ENCODE results near the gene BTBD10. TPM values are rescaled to one million over a fixed set of nuclear protein-coding genes. Genes with fewer than 3 reads are reported as not detected.
"Not testable (repeated sequence)": the region's sequence is repeated elsewhere in the genome, so short reads cannot be mapped to it uniquely, and the experiment has no call there.

Gene BTBD10
- total RNA-seq, 1 donor from 2014 or later, result 98.0 TPM

DNA sequence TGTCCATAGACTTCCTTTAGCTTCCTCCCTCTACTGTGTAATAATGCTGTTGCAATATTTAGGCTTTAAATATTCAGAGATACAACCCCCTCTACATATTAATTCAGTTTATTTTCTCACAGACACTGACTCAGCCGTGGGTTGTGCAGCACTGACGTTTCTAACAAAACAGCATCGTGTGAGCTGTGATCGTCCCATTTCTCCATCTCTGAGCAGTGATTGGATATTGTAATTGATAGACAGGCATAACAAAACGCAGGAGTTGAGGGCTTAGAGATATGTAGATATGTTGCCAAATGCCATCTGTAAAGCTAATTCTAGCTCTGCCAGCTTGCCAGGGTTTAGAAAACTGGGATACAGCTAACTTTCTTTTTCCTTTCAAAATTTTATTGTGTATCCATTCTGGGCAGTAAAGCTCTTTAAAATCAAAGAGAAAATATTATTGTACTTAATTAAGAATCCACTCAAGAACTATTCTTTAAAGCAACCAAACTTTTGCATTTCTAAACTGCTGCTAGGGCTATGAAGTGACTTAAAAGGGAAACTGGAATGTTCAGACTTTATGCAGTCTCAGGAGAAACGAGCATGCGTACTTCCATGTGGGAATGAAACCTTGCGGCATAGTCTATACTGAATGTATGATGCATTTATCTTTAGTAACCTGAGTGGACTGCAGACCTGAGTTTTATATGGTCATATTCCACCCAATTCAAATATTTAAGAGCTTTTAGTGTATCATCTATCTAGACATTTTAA is 22.7 kb downstream of the BTBD10 start:
- peak; percentile 88 to 91 for DNase-seq (ENCODE audit: low read depth in 2 of 2)

DNA sequence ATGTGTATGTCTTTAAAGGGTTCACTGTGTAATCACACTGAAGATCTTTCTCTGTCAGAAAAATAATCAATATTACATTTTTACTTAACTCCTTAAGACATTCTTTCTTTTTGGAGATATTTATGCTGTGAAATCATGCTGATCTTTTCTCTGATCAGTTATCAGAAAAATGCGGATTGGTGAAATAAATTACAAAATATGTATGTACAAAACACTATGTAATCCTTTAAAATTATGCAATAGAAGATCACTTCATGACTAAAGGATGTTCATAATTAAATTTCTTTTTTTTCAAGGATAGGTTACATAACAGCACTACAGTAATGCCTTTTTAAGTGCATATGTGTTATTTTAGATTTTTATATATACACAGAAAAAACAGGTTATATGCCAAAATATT is 24.7 kb downstream of the BTBD10 start:
- no peak for DNase-seq (ENCODE audit: low read depth in 2 of 2)

DNA sequence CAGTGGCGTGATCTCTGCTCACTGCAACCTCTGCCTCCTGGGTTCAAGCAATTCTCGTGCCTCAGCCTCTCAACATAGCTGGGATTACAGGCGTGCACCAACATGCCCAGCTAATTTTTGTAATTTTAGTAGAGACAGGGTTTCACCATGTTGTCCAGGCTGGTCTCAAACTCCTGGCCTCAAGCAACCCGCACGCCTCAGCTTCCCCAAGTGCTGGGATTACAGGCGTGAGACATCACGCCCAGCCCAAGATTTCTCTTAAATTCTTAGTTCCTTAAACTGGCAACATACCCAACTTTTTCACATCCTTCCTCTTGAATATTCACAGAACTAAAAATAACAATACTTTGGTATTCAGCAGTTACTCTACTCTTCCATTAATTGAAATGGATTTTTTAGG is 26.2 kb downstream of the BTBD10 start:
- DNase-seq (ENCODE audit: low read depth in 2 of 2), result not testable (repeated sequence)

DNA sequence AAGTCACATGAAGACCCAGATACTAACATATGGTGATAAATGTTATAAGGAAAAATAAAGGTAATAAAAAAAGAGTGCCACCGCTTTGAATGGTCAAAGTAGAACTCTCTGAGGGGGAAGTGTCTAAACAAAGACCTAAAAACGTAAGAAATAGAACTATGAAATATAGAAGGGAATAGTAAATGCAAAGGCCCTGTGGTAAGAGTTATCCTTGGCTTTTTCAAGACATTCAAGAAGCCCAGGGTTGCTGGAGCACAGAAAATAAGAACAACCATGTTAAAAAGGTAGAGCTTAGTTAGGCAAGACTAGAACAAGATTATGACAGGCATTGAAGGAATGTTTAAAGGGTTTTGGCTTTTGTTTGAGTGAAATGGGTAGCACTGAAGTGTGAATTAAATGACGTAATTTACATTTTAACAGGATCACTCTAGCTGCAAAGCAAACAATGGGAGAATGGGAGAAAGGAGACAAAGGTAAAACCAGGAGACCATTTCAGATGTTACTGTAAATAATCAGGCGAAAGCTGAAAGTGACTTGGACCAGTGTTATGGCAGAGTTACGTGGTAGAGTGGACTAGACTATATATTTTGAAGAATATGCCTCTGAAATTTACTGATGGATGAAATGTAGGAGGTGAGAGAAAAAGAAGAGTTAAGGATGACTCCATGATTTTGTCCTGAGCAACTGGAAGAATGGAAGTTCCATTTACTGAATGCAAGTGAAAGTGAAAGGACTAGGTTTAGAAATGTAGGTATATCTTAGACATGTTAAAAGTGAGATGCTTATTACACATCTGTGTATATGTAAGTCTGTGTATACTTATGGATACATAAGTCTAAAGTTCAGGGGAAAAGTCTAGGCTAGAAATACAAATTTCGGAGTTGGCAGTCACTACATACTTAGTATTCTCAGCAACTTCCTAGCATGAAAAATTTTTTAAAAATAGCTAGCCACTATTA is 28.5 kb downstream of the BTBD10 start:
- no peak for DNase-seq (ENCODE audit: low read depth in 2 of 2)

DNA sequence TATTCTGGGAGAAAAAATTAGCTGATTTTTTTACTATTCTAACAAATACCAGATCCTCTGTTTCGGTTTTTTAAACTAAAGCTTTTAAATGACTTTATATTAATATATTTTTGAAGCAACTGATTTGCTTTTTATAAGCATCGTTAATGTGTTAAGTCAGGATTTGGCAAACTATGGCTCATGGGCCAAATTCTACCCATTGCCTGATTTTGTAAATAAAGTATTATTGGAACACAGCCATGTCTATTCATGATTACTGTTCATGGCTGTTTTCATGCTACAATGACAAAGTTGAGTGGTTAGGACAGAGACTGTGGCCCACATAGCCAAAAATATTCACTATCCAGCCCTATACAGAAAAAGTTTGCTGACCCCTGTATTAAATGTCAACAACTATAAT is 29.6 kb downstream of the BTBD10 start:
- DNase-seq (ENCODE audit: low read depth in 2 of 2), result no peak

DNA sequence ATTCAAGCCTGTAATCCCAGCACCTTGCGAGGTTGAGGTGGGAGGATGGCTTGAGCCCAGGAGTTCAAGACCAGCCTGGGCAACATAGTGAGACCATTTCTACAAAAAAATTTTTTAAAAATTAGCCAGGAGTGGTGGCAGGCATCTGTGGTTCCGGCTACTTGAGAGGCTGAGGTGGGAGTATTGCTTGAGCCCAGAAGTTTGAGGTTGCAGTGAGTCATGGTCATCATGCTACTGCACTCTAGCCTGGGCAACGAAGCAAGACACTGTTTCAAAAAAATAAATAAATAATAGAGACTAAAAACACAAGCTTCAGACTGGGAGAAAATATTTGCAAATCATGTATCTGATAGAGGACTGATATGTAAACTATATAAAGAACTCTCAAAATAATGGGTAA is 33.2 kb downstream of the BTBD10 start:
- DNase-seq (ENCODE audit: low read depth in 2 of 2), result no peak

DNA sequence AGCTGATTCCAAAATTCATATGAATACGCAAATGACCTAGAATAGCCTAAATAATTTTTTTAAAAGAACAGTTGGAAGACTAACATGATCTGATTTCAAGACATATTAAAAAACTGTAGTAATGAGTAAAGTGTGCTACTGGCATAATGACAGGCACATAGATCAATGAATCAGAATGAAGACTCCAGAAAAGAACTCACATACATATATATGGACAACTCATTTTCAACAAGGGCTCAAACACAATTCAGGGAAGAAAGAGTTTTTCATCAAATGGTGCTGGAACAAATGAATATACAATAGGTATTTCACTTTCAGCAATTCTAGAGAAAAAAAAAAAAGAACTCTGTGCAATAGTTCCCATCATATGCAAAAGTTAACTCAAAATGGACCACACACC is 33.7 kb downstream of the BTBD10 start:
- no peak for DNase-seq (ENCODE audit: low read depth in 2 of 2)

DNA sequence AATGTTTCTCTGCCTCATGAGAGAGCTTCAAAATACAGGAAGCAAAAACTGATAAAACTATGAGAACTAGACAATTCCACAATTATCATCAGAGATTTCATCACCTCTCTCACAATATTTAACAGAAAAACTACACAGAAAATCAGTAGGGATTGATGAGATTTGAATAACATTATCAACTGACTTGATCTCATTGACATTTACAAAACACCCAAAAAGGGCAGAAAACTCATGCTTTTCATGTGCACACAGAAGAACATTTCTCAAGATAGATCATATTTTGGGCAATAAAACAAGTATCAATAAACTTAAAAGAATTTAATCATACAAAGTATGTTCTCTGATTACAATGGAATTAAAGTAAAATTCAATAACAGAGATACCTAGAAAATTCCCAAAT is 35.6 kb downstream of the BTBD10 start:
- no peak for DNase-seq (ENCODE audit: low read depth in 2 of 2)

DNA sequence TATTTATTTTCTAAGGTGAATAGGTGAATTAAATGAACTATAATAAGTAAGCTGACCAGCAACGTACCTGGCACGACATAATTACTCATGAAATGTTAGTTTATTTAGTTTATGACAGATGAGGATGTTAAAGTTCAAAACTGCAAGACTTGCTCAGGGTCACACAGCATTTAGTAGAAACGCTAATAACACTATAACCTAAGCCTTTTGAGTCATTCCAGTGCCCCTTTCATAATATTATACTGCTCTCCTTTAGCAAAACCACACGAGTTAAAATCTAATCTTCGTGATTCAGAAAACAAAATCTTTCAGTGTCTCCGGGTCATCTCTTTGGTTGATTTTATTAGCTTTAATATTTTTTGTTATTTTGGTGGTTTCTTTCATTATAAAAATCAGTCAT is 39.6 kb downstream of the BTBD10 start:
- DNase-seq (ENCODE audit: low read depth in 2 of 2), result no peak

DNA sequence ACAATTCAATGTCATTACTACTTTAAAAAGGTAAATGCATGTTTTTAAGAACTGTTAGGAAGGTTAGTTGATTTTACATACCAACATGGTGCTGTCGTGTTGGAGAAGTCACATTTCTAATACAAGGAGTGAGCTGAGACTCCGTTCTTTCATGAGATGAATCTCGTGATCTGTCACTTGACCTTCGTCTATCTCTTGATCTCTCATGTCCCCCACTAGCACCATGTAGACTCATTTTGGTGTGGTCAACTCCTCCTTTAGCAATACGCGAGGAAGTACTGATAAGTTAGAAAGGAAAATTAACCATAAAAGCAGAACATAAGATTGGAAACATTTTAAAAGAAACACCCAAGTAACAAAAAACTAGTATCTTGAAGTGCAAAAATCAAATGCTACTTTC is 41.5 kb downstream of the BTBD10 start:
- DNase-seq (ENCODE audit: low read depth in 2 of 2), result no peak

DNA sequence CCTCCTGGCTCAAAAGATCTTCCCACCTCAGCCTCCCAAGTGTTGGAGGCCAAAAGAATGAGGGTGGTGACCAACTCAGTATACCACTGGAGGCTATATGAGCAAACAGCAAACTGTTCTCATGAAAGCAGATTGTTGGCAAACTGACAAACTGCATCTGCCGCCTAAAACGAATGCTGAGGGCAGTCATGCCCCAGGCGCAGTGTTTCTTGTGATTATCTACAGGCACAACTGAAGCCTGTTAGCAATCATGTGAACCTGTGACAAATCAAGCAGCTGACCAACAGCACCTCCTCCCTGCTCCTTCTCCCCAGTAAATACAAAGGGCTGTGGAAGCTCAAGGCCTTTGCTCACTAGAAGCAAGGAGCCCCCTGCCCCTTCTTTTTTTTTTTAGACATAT is 47.8 kb downstream of the BTBD10 start:
- no peak for DNase-seq (ENCODE audit: low read depth in 2 of 2)

DNA sequence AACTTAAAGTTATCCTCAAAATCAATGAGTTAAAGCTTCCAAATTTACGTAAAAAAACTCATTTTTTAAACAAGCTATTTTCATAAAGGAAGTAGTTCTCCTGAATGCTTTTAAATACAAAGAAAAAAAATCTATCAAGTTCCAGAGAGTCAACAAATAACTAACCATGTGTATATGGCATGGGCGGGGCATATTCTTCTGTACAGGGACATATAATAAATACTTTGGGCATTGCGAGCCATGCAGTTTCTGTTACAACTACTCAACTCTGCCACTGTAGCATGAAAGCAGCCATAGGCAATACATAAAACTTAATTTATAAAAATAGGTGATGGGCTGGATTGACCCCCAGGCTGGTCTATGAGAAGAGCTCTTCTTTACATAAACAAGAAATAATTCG is 57.8 kb downstream of the BTBD10 start:
- no peak for DNase-seq (ENCODE audit: low read depth in 2 of 2)

DNA sequence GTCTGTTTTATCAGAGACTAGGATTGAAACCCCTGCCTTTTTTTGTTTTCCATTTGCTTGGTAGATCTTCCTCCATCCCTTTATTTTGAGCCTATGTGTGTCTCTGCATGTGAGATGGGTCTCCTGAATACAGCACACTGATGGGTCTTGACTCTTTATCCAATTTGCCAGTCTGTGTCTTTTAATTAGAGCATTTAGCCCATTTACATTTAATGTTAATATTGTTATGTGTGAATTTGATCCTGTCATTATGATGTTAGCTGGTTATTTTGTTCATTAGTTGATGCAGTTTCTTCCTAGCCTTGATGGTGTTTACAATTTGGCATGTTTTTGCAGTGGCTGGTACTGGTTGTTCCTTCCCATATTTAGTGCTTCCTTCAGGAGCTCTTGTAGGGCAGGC is 64.7 kb downstream of the BTBD10 start:
- DNase-seq (ENCODE audit: low read depth in 2 of 2), result not testable (repeated sequence)

DNA sequence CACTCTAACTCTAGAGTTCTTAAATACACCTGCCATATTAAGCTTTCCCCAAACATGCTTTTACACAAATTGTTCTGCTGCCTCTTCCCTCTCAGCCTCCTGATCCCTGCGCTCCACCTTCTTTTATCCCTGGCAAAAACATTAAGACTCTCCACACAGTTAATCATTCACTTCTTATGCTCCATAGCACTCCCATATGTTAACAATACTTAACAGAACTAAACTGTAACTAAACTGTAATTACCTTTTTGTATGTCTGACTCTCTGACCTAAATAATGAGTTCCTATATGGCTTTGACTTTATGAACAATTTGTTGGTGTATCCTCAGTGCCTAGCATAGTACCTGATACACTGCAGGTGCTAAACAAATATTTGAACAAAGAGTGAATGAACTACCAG is 71.8 kb downstream of the BTBD10 start:
- no peak for DNase-seq (ENCODE audit: low read depth in 2 of 2)

DNA sequence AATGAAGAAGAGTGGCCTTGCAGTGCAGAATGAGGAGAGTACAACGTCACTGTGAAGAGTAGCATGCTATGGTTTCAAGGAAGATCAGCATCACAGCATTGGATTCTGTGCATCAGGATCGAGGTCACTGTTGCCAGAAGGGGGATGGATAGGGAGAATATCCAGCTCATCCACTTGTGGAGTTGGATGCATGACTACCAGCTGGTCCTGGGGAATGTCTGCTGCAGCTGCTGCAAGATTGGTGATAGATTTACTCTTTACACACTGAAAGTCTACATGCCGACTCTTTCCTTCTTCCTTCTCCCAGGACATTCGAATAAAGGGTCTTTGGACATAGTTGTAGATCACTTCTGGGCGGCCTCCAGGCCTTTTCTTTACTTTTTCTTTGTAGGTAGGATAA is 74.3 kb downstream of the BTBD10 start:
- DNase-seq (ENCODE audit: low read depth in 2 of 2), result no peak

DNA sequence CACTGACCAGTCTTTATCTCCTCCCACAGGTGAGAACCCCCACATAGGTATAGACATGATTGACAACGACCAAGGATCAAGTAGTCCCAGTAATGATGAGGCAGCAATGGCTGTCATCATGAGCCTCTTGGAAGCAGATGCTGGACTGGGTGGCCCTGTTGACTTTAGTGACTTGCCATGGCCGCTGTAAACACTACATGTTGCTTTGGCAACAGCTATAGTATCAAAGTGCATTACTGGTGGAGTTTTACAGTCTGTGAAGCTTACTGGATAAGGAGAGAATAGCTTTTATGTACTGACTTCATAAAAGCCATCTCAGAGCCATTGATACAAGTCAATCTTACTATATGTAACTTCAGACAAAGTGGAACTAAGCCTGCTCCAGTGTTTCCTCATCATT is 76.5 kb downstream of the BTBD10 start:
- peak in 1 of 2 donors; percentile 5 for DNase-seq (ENCODE audit: low read depth in 2 of 2)

DNA sequence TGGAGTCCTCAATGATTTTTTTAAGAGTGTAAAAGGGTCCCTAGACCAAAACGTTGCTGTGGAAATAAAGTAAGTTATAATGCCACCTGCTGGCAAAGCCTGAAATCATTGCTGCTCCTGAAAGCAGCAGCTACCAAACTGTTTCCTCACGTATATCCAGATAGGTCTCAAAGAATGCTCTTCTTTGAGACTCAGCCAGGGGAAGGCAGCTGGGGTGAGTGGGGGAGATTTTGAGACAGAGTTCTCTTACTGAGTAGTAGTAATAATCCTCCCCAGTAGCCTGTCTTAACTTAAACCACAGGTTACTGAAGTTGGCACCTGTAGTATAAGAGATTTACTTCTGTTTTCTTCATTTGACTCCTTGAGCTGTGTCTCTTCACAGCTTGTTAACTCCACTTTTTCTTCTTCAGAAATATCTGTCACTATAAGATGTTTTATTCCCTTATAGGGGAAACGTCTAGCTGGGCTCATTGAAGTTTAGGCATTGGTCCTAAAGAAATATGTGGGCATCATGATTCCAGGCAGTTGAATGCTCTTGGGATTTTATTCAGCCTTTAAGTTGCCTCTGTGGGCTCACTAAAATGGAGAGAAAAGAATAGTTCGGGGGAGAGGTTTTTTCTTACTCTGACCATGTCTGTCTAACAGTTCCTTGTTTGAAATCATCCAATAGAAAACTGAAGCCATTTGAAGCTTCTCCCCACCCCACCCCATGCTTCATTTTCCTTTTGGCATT is 77.9 kb downstream of the BTBD10 start:
- peak; percentile 58 to 59 for DNase-seq (ENCODE audit: low read depth in 2 of 2)

DNA sequence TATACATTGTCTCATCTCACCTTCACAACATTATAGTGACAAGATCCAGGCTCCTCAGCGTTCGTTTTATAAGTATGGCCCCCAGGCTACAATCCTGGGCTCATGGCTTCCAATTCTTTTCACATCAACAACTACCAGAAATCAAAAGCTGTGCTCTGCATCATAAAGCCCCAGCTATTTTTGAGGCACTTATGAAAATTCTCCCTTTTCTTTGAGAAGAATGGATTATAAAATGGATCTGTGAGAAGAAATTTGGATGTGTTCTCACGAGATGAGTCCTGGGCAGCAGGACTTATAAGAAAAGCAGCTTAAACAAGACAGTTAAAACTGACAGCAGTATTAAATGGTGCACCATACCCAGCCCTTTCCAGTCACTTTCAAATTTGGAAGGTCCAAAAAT is 80.3 kb downstream of the BTBD10 start:
- DNase-seq (ENCODE audit: low read depth in 2 of 2), result no peak

DNA sequence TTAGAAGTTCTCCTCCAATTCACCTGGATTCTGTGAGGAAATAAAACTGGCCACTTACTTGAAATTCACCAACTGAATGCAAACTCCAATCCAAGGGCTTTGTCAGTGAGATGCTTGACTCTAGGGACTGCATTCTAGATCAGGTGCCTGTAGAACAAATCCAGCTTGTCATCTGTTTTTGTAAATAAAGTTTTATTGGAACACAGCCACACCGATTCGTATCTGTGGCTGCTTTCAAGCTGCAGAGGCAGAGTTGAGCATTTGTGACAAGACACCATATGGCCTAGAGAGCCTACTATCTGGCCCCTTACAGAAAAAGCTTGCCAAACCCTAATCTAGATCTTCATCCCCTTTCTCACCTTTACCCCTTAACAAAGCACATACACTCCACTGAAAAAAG is 82.3 kb downstream of the BTBD10 start:
- DNase-seq (ENCODE audit: low read depth in 2 of 2), result no peak

DNA sequence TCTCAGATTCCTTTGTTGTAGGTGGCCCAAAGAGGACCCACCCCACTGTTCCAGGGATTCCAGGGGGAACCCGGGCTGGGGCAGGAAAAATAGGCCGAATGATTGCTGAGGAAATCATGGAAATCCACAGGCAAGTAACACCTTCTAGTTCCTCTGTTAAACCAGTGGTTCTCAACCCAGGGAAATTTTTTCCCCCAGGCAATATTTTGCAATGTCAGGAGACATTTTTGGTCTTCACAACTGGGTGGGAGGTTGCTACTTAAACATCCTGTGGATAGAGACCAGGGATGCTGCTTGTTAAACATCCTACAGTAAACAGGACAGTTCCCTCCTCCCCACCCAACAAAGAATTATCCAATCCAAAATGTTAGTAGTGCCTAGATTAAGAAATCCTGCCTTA is 84.7 kb downstream of the BTBD10 start:
- no peak for DNase-seq (ENCODE audit: low read depth in 2 of 2)

DNA sequence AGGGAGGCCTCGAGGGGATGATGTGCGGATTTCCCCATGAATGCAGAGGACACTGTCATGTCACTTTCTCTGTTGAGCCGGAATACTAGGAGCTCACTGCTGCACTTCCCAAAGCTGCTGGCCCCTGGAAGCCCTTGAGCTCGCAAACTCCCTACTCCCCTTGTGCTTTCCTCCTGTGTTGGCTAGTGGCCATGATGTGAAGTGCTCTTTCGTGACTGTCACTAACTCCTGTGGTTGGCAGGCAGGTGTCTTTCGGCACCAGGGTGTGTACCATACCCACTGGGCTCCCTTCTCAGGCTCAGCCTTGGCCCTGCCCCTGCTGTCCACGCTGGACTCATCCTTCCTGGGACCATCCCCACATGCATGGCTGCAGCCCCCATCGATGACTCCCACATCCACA is 86.2 kb downstream of the BTBD10 start:
- DNase-seq (ENCODE audit: low read depth in 2 of 2), result no peak

DNA sequence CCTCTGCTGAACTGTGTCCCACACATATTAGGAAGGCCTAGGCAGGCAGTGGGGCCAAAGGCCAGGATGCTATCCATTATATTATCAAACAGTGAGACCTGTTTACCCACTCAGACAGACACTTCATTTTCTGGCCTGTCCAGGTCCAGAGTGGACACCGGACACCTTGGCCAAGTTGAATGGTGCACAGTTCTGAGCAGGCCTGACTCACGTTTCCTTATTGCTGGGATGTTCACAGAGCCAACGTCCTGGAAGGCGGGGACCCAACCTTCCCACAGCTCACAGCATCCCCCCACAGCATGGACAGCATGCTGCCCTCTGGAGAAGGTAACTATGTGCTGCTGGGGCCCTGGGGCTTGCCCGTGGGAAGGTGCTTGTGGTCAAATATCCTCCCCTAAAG is 86.6 kb downstream of the BTBD10 start:
- DNase-seq (ENCODE audit: low read depth in 2 of 2), result peak in 1 of 2 donors; percentile 25
